Subcutaneous adipose tissue (tissue), 4 donors: ENCODE data around the gene PODNL1. TPM values are rescaled to one million over a fixed set of nuclear protein-coding genes. Genes with fewer than 3 reads are reported as not detected.

Source experiments
- CTCF ChIP-seq: fragments of 450-650 bp; IDR thresholded peaks from one replicate; pipeline ENCODE4 v1.5.1; 2016; ENCODE audit warnings: low read depth, mild to moderate bottlenecking, control low read depth, antibody characterized with exemption, moderate library complexity
- total RNA-seq, 4 donors: library from RNA; depleted of rRNA; stranded (reverse); fragments of >200 nt; gene quantifications; one replicate each; pipeline ENCODE4 v1.1.0, GENCODE V29; 2016

Gene PODNL1
- total RNA-seq, 4 donors from 2014 or later: 0.44 to 1.1 (median 0.91) TPM

GRCh38 chr19:13979244-13979615, 41.0 kb upstream of the PODNL1 start:
- TF ChIP-seq CTCF: no peak

- no peak for TF ChIP-seq CTCF
Measured at GRCh38 chr19:13978351-13979243, 40.4 kb upstream of the PODNL1 start.

- TF ChIP-seq CTCF: no peak
Measured at GRCh38 chr19:13977803-13978202, 39.6 kb upstream of the PODNL1 start.

GRCh38 chr19:13976446-13976845, 38.2 kb upstream of the PODNL1 start:
- TF ChIP-seq CTCF: no peak

- TF ChIP-seq CTCF: no peak
Measured at GRCh38 chr19:13975870-13976269, 37.7 kb upstream of the PODNL1 start.

GRCh38 chr19:13974073-13974472, 35.9 kb upstream of the PODNL1 start:
- no peak for TF ChIP-seq CTCF

GRCh38 chr19:13972368-13973155, 34.3 kb upstream of the PODNL1 start:
- TF ChIP-seq CTCF: no peak
